ENCODE results near the gene TIPARP.
"Not testable (repeated sequence)": the region's sequence is repeated elsewhere in the genome, so short reads cannot be mapped to it uniquely, and the experiment has no call there.

Gene TIPARP

GRCh38 chr3:156644958-156645357 lies 29.4 kb upstream of the TIPARP start:
- DNase-seq, result no peak
- in situ Hi-C loops (cut with MboI; ENCODE audit: low pct_unique_long_range_greater_than_20kb, low sequenced_read_pairs), result no loop called here

GRCh38 chr3:156646958-156647357 lies 27.4 kb upstream of the TIPARP start:
- in situ Hi-C loops (cut with MboI; ENCODE audit: low pct_unique_long_range_greater_than_20kb, low sequenced_read_pairs), result no loop called here
- no peak for DNase-seq

- no peak for DNase-seq
- in situ Hi-C loops (cut with MboI; ENCODE audit: low pct_unique_long_range_greater_than_20kb, low sequenced_read_pairs), result no loop called here
Measured at GRCh38 chr3:156648086-156648485, 26.3 kb upstream of the TIPARP start.

- in situ Hi-C loops (cut with MboI; ENCODE audit: low pct_unique_long_range_greater_than_20kb, low sequenced_read_pairs), result loop anchor here (25.0 kb wide), 1 partner anchor 512 kb away; no protein-coding TSS in a partner anchor
Measured at GRCh38 chr3:156649681-156650080, 24.7 kb upstream of the TIPARP start.

GRCh38 chr3:156652661-156653060 lies 21.7 kb upstream of the TIPARP start:
- in situ Hi-C loops (cut with MboI; ENCODE audit: low pct_unique_long_range_greater_than_20kb, low sequenced_read_pairs), result loop anchor here (25.0 kb wide), 1 partner anchor 515 kb away; no protein-coding TSS in a partner anchor
- not testable (repeated sequence) for DNase-seq

More at GRCh38 chr3:156649681-156650080, 24.7 kb upstream of the TIPARP start:
- peak; percentile 34 for DNase-seq

GRCh38 chr3:156654834-156655233 lies 19.6 kb upstream of the TIPARP start:
- in situ Hi-C loops (cut with MboI; ENCODE audit: low pct_unique_long_range_greater_than_20kb, low sequenced_read_pairs), result loop anchor here (25.0 kb wide), 1 partner anchor 518 kb away; no protein-coding TSS in a partner anchor
- no peak for DNase-seq

- DNase-seq, result no peak
- in situ Hi-C loops (cut with MboI; ENCODE audit: low pct_unique_long_range_greater_than_20kb, low sequenced_read_pairs), result loop anchor here (25.0 kb wide), 1 partner anchor 519 kb away; no protein-coding TSS in a partner anchor
Measured at GRCh38 chr3:156655819-156656550, 18.4 kb upstream of the TIPARP start.

GRCh38 chr3:156657440-156657839 lies 16.9 kb upstream of the TIPARP start:
- in situ Hi-C loops (cut with MboI; ENCODE audit: low pct_unique_long_range_greater_than_20kb, low sequenced_read_pairs), result loop anchor here (25.0 kb wide), 1 partner anchor 520 kb away; no protein-coding TSS in a partner anchor
- no peak for DNase-seq

- no peak for DNase-seq
- in situ Hi-C loops (cut with MboI; ENCODE audit: low pct_unique_long_range_greater_than_20kb, low sequenced_read_pairs), result loop anchor here (25.0 kb wide), 1 partner anchor 521 kb away; no protein-coding TSS in a partner anchor
Measured at GRCh38 chr3:156657862-156658731, 16.3 kb upstream of the TIPARP start.

- in situ Hi-C loops (cut with MboI; ENCODE audit: low pct_unique_long_range_greater_than_20kb, low sequenced_read_pairs), result loop anchor here (25.0 kb wide), 1 partner anchor 521 kb away; no protein-coding TSS in a partner anchor
- no peak for DNase-seq
Measured at GRCh38 chr3:156658732-156659090, 15.7 kb upstream of the TIPARP start.

GRCh38 chr3:156659260-156659659 lies 15.1 kb upstream of the TIPARP start:
- no peak for DNase-seq
- in situ Hi-C loops (cut with MboI; ENCODE audit: low pct_unique_long_range_greater_than_20kb, low sequenced_read_pairs), result loop anchor here (25.0 kb wide), 1 partner anchor 522 kb away; no protein-coding TSS in a partner anchor

GRCh38 chr3:156661155-156661554 lies 13.2 kb upstream of the TIPARP start:
- in situ Hi-C loops (cut with MboI; ENCODE audit: low pct_unique_long_range_greater_than_20kb, low sequenced_read_pairs), result loop anchor here (25.0 kb wide), 1 partner anchor 524 kb away; no protein-coding TSS in a partner anchor
- DNase-seq, result no peak

- DNase-seq, result no peak
- in situ Hi-C loops (cut with MboI; ENCODE audit: low pct_unique_long_range_greater_than_20kb, low sequenced_read_pairs), result loop anchor here (25.0 kb wide), 1 partner anchor 527 kb away; no protein-coding TSS in a partner anchor
Measured at GRCh38 chr3:156664011-156664830, 10.2 kb upstream of the TIPARP start.

GRCh38 chr3:156664831-156665178 lies 9.6 kb upstream of the TIPARP start:
- no peak for DNase-seq
- in situ Hi-C loops (cut with MboI; ENCODE audit: low pct_unique_long_range_greater_than_20kb, low sequenced_read_pairs), result loop anchor here (25.0 kb wide), 1 partner anchor 528 kb away; no protein-coding TSS in a partner anchor

GRCh38 chr3:156665291-156665690 lies 9.1 kb upstream of the TIPARP start:
- in situ Hi-C loops (cut with MboI; ENCODE audit: low pct_unique_long_range_greater_than_20kb, low sequenced_read_pairs), result loop anchor here (25.0 kb wide), 1 partner anchor 528 kb away; no protein-coding TSS in a partner anchor
- DNase-seq, result no peak

- no peak for DNase-seq
- in situ Hi-C loops (cut with MboI; ENCODE audit: low pct_unique_long_range_greater_than_20kb, low sequenced_read_pairs), result loop anchor here (25.0 kb wide), 1 partner anchor 529 kb away; no protein-coding TSS in a partner anchor
Measured at GRCh38 chr3:156666073-156666472, 8.3 kb upstream of the TIPARP start.

GRCh38 chr3:156668073-156668763 lies 6.2 kb upstream of the TIPARP start:
- DNase-seq, result no peak
- in situ Hi-C loops (cut with MboI; ENCODE audit: low pct_unique_long_range_greater_than_20kb, low sequenced_read_pairs), result loop anchor here (25.0 kb wide), 1 partner anchor 531 kb away; no protein-coding TSS in a partner anchor

GRCh38 chr3:156670077-156670476 lies 4.3 kb upstream of the TIPARP start:
- DNase-seq, result no peak
- in situ Hi-C loops (cut with MboI; ENCODE audit: low pct_unique_long_range_greater_than_20kb, low sequenced_read_pairs), result loop anchor here (10.0 to 25.0 kb wide), 2 partner anchors 415 to 533 kb away; no protein-coding TSS in a partner anchor
